ENCODE measurements around the gene WNK2.

- TF ChIP-seq POLR2AphosphoS5 (IDR thresholded peaks at IDR 0.05; ENCODE audit: borderline replicate concordance, low read depth, low read length) (no peak), EZH2 (IDR thresholded peaks at IDR 0.05) (no peak)
These were observed 96.8 kb downstream of the WNK2 start for GRCh38 chr9:93280661-93281259.
